CD14-positive monocyte (primary cell): ENCODE measurements around the gene IMMP2L. TPM values are rescaled to one million over a fixed set of nuclear protein-coding genes. Genes with fewer than 3 reads are reported as not detected.

ENCODE experiments used
- DNase-seq, 3 donors: peaks; one replicate each; pipeline ENCODE4 v3.0.0-alpha.2; 2011 to 2022
- H2AFZ ChIP-seq: 2 replicates; pipeline ENCODE4 v1.6.0; 2012; ENCODE audit warnings: mild to moderate bottlenecking, low read depth, low read length, inconsistent platforms; ENCODE audit not compliant: insufficient read depth, poor library complexity, severe bottlenecking
- H3K27ac ChIP-seq, 2 donors: 1 replicate in 1 of 2; 2 replicates in 1 of 2; pipeline ENCODE4 v1.5.1; 2012 to 2013; ENCODE audit warnings: low read length in 2 of 2, control low read depth in 1 of 2, inconsistent platforms in 1 of 2, low read depth in 1 of 2, mild to moderate bottlenecking in 1 of 2
- H3K27me3 ChIP-seq, 2 donors: one replicate each; pipeline versions ENCODE4 v1.6.0 to v1.6.1; 2011 to 2013; ENCODE audit warnings: low read length in 2 of 2; ENCODE audit not compliant: control insufficient read depth in 2 of 2, insufficient read depth in 2 of 2
- H3K36me3 ChIP-seq, 2 donors: replicated peaks in 1 of 2; 1 replicate in 1 of 2; 2 replicates in 1 of 2; pipeline versions ENCODE4 v1.5.1 to v1.6.1; 2012 to 2013; ENCODE audit warnings: low read length in 2 of 2, control low read depth in 1 of 2, inconsistent platforms in 1 of 2, mild to moderate bottlenecking in 1 of 2; ENCODE audit not compliant: insufficient read depth in 2 of 2, control insufficient read depth in 1 of 2
- H3K4me1 ChIP-seq, 2 donors: 1 replicate in 1 of 2; 2 replicates in 1 of 2; pipeline versions ENCODE4 v1.5.1 to v1.6.1; 2012 to 2013; ENCODE audit warnings: low read length in 2 of 2, control low read depth in 1 of 2, inconsistent platforms in 1 of 2, mild to moderate bottlenecking in 1 of 2, moderate library complexity in 1 of 2; ENCODE audit not compliant: insufficient read depth in 2 of 2, control insufficient read depth in 1 of 2
- H3K4me2 ChIP-seq: replicated peaks from 2 replicates; pipeline ENCODE3; 2012; ENCODE audit warnings: low read length, moderate library complexity, mild to moderate bottlenecking; ENCODE audit not compliant: poor library complexity, severe bottlenecking; ENCODE audit errors: extremely low read depth
- H3K4me3 ChIP-seq, 3 experiments: fragments of 200-600 bp in 1 of 3; sonication (generic) in 1 of 3; replicated peaks in 1 of 3; 1 replicate in 2 of 3; 2 replicates in 1 of 3; pipeline ENCODE4 v1.5.1; 2011 to 2013; ENCODE audit warnings: low read length in 3 of 3, mild to moderate bottlenecking in 3 of 3, control low read depth in 2 of 3, low read depth in 2 of 3, inconsistent platforms in 1 of 3, moderate library complexity in 1 of 3
- H3K79me2 ChIP-seq: 2 replicates; pipeline ENCODE4 v1.6.0; 2012; ENCODE audit warnings: mild to moderate bottlenecking, control low read depth, inconsistent platforms, low read length, moderate library complexity; ENCODE audit not compliant: insufficient read depth
- H3K9ac ChIP-seq: 2 replicates; pipeline ENCODE4 v1.6.0; 2017; ENCODE audit warnings: low read length, mild to moderate bottlenecking; ENCODE audit not compliant: insufficient read depth, poor library complexity, severe bottlenecking
- H3K9me3 ChIP-seq, 2 donors: replicated peaks in 1 of 2; 1 replicate in 1 of 2; 2 replicates in 1 of 2; pipeline versions ENCODE4 v1.5.1 to v1.6.1; 2012 to 2013; ENCODE audit warnings: low read length in 2 of 2, control low read depth in 1 of 2; ENCODE audit not compliant: control insufficient read depth in 1 of 2, insufficient read depth in 1 of 2
- H4K20me1 ChIP-seq: 2 replicates; pipeline ENCODE4 v1.6.0; 2012; ENCODE audit warnings: mild to moderate bottlenecking, low read length, control low read depth, moderate library complexity; ENCODE audit not compliant: insufficient read depth
- H3K27ac Mint-ChIP-seq, 7 donors: one replicate each; pipeline ENCODE4 v1.8.0; 2020; ENCODE audit warnings: mild to moderate bottlenecking in 7 of 7, mixed read lengths in 7 of 7, moderate library complexity in 6 of 7, inconsistent platforms in 2 of 7
- H3K27me3 Mint-ChIP-seq, 3 donors: one replicate each; pipeline ENCODE4 v1.8.0; 2021 to 2022; ENCODE audit warnings: low read depth in 3 of 3, mild to moderate bottlenecking in 3 of 3, mixed read lengths in 3 of 3, moderate library complexity in 3 of 3, inconsistent platforms in 1 of 3
- H3K36me3 Mint-ChIP-seq, 2 donors: one replicate each; pipeline ENCODE4 v1.8.0; 2020; ENCODE audit warnings: mixed read lengths in 2 of 2, inconsistent platforms in 1 of 2, mild to moderate bottlenecking in 1 of 2
- H3K4me1 Mint-ChIP-seq: one replicate; pipeline ENCODE4 v1.8.0; 2020; ENCODE audit warnings: mild to moderate bottlenecking, mixed read lengths
- H3K4me3 Mint-ChIP-seq, 2 donors: one replicate each; pipeline ENCODE4 v1.8.0; 2020; ENCODE audit warnings: mild to moderate bottlenecking in 2 of 2, mixed read lengths in 2 of 2, moderate library complexity in 1 of 2
- H3K9me3 Mint-ChIP-seq, 7 donors: one replicate each; pipeline ENCODE4 v1.8.0; 2020 to 2022; ENCODE audit warnings: mixed read lengths in 7 of 7, mild to moderate bottlenecking in 6 of 7, moderate library complexity in 6 of 7, inconsistent platforms in 2 of 7
- CTCF ChIP-seq: fragments of 200-600 bp; IDR thresholded peaks from one replicate; pipeline ENCODE4 v1.8.0; 2022; ENCODE audit warnings: antibody characterized with exemption, mild to moderate bottlenecking
- whole genome bisulfite sequencing: methylation state at CpG from one replicate; pipeline ENCODE4 v1.1.5; 2013; ENCODE audit warnings: missing lambda C conversion rate; ENCODE audit not compliant: insufficient coverage; 5-methylcytosine and 5-hydroxymethylcytosine counted together
- intact Hi-C, 2 donors: fragments of 100-400 bp; cut with micrococcal nuclease; formaldehyde crosslinking; loops; one replicate each; pipeline versions ENCODE4 v1.15.0 to v1.15.1; 2023
- polyA plus RNA-seq, 3 donors: library from polyadenylated mRNA; depleted of rRNA in 1 of 3; unstranded in 2 of 3; stranded (reverse) in 1 of 3; fragments of 300-500 nt in 2 of 3; fragments of >200 nt in 1 of 3; fragmentation: Illumina TruSeq in 2 of 3; gene quantifications; 1 replicate in 2 of 3; 2 replicates in 1 of 3; pipeline ENCODE4 v1.2.3, GENCODE V29; 2012 to 2021

IMMP2L gene
- polyA plus RNA-seq, 3 donors = 1.9 to 6.4 (median 6.2) TPM

- WGBS = no CpG with 5 or more reads among the region's 4 CpGs
- Histone ChIP-seq H3K36me3 (no peaks in the 10 kb centered on the region), H4K20me1 (no peaks in the 10 kb centered on the region), H3K9me3 (no peaks in the 10 kb centered on the region), H3K27me3 (no peaks in the 10 kb centered on the region), H3K4me2 (no peak overlapping the region), H3K9ac (no peak overlapping the region), H3K27ac (no peak overlapping the region), H2AFZ (no peak overlapping the region), H3K4me1 (no peaks in the 10 kb centered on the region), H3K4me3 (no peak overlapping the region), H3K79me2 (no peaks in the 10 kb centered on the region)
- no peaks in the 10 kb centered on the region for H3K9me3 Mint-ChIP-seq
- no peak for DNase-seq
- H3K36me3 Mint-ChIP-seq = no peaks in the 10 kb centered on the region
- TF ChIP-seq CTCF = no peak
- no peaks in the 10 kb centered on the region for H3K4me1 Mint-ChIP-seq
- intact Hi-C loops = no loop called here
- H3K27me3 Mint-ChIP-seq = no peaks in the 10 kb centered on the region
- no peak overlapping the region for H3K27ac Mint-ChIP-seq
- H3K4me3 Mint-ChIP-seq = no peak overlapping the region
Observed at GRCh38 chr7:111264111-111264868, 298.0 kb downstream of the IMMP2L start.

GRCh38 chr7:111262293-111263116, 299.8 kb downstream of the IMMP2L start:
- Histone ChIP-seq H4K20me1 (no peaks in the 10 kb centered on the region), H3K4me2 (no peak overlapping the region), H2AFZ (no peak overlapping the region), H3K79me2 (no peaks in the 10 kb centered on the region), H3K9me3 (no peaks in the 10 kb centered on the region), H3K4me1 (no peaks in the 10 kb centered on the region), H3K27ac (no peak overlapping the region), H3K36me3 (no peaks in the 10 kb centered on the region), H3K27me3 (no peaks in the 10 kb centered on the region), H3K9ac (no peak overlapping the region), H3K4me3 (no peak overlapping the region)
- H3K36me3 Mint-ChIP-seq = no peaks in the 10 kb centered on the region
- H3K9me3 Mint-ChIP-seq = peaks cover 0 to 2% (median 0%) of the 10 kb centered on the region in 7 donors
- no peaks in the 10 kb centered on the region for H3K27me3 Mint-ChIP-seq
- TF ChIP-seq CTCF = no peak
- DNase-seq = no peak
- H3K4me1 Mint-ChIP-seq = no peaks in the 10 kb centered on the region
- no CpG with 5 or more reads among the region's 4 CpGs for WGBS
- H3K27ac Mint-ChIP-seq = no peak overlapping the region
- no peak overlapping the region for H3K4me3 Mint-ChIP-seq
- intact Hi-C loops = no loop called here
